Fibroblast of gingiva (primary cell): Measurements from ENCODE around the gene CATSPERB.
A peak's percentile ranks its signal among the peaks of the same experiment; 100 is the strongest.
"Not testable (repeated sequence)": the region's sequence is repeated elsewhere in the genome, so short reads cannot be mapped to it uniquely, and the experiment has no call there.

ENCODE experiments used
- DNase-seq: peaks from one replicate; pipeline ENCODE4 v3.0.0-alpha.2; 2011; ENCODE audit warnings: low read depth

Gene CATSPERB

GRCh38 chr14:91731986-91732385, at the start of gene CATSPERB:
TSS of gene CATSPERB (minus strand) at chr14:91732086. CDS start at chr14:91729479, 2,607 bp downstream.
- no peak for DNase-seq

GRCh38 chr14:91780452-91780851, 48.6 kb upstream of the CATSPERB start:
- DNase-seq: no peak

GRCh38 chr14:91778217-91778616, 46.3 kb upstream of the CATSPERB start:
- no peak for DNase-seq

GRCh38 chr14:91774140-91775096, 42.5 kb upstream of the CATSPERB start:
- no peak for DNase-seq

DNA sequence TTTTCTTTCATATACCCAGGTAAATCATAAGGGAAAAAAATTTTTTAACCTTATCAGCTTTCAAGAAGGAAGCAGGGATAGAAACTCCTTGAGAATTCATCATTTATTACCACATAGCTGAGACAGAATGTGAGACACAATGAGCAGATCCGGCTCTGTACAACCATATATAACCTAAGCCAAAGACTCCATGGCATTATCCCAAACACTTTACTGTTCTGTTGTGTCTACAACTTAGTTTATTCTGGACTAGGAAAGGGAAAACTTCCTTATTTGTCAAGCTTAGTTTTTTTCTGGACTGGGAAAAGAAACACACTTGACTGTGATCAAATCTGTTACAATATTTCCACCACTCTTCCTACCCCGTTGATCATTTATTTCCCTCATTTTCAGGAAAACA, 38.3 kb upstream of the CATSPERB start:
- no peak for DNase-seq

- DNase-seq: peak; percentile 30
Observed at GRCh38 chr14:91755570-91756295, 23.8 kb upstream of the CATSPERB start.

DNA sequence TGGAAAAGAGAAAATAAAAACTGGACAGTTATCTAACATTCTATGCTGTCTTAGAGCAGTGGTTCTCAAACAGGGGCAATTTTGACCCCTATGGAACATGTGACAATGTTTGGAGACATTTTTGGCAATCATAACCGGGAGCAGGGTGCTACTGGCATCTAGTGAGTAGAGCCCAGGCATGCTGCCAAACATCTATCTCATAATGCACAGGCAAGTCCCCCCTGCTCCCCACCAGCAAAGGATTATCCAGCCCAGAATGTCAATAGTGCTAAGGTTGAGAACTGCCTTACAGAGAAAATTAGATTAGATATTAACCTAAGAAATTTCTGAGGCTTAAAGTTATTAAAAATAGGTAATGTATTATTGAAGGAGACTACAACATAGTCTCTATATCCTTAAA, 22.9 kb upstream of the CATSPERB start:
- DNase-seq: no peak

GRCh38 chr14:91754185-91754584, 22.3 kb upstream of the CATSPERB start:
- DNase-seq: no peak

DNA sequence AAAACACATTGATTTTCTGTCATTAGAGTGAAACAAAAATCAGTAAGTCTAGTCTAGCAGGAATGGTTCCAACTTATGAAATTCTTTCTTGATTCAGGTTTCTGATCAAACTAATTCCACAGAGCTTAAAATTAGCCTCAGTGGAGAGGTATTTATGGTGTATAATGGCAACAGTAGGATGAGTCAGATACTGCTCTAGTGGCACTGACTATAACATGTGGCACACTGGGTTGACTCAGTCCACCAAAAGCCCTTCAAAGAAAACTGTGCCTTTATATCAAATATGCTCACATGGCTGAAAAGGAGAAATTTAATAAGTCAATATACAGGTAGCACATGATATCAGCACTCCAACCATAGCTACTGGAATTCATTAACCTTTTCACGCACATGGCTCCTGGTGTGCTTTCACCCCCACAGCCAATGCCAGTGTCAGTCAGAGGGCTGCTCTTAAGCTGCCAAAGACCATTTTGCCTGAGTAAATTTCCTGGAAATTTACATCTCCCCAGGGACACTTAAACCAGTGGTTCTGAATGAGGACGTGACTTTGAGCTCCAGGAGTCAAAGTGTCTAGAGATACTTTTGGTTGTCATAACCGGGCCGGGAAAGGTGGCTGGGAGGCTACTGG, 21.7 kb upstream of the CATSPERB start:
- no peak for DNase-seq

- no peak for DNase-seq
Observed at GRCh38 chr14:91752961-91753360, 21.1 kb upstream of the CATSPERB start.

GRCh38 chr14:91751719-91752118, 19.8 kb upstream of the CATSPERB start:
- DNase-seq: no peak

DNA sequence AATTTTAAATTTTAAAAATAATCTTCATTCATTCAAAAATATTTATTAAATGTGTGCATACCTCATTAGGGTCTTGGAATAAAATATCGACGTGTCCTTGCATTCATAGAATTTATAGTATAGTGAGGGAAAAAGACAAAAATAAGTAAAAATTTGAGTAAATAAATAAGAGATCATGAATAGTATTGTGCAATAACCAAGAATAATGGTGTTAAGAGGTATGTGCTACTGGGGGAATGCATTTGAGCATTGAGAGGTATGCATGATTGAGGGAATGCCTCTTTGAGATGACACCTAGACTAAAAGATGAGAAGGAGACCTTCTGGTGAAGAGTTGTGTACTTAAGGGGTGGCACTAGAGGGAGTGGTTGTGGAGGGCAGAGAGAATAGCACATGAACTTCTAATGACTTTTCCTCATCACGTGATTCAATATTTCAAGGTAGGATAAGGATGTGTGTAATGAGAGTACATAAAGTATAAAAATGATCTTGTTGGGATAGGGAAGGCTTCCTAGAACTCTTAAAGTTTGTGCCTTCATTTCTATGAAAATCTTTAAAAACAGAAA, 18.8 kb upstream of the CATSPERB start:
- DNase-seq: no peak

DNA sequence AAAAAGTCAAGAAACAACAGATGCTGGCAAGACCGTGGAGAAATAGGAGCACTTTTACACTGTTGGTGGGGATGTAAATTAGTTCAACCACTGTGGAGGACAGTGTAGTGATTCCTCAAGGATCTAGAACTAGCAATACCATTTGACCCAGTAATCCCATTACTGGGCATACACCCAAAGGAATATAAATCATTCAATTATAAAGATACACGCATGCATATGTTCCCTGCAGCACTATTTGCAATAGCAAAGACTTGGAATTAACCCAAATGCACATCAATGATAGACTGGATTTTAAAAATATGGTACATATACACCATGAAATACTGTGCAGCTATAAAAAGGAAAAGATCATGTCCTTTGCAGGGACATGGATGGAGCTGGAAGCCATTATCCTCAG, 18.0 kb upstream of the CATSPERB start:
- DNase-seq: no peak

DNA sequence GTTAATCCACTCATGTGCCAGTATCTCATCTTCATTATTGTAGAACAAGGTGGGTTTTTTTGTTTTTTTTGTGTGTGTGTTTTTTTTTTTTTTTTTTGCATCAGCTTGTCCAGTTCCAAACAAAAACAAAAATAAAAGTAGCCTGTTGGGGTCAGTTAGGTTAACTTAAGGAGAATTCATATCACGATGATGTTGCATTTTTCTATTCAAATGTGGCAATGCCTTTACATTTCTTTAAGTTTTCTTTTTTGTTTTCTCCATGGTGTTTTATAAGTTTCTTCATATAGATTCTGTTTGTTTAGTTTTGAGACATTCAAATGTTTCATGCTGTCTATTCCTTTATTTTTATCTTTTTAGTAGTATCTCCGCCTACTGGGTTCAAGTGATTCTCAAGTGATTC, 16.2 kb upstream of the CATSPERB start:
- no peak for DNase-seq

DNA sequence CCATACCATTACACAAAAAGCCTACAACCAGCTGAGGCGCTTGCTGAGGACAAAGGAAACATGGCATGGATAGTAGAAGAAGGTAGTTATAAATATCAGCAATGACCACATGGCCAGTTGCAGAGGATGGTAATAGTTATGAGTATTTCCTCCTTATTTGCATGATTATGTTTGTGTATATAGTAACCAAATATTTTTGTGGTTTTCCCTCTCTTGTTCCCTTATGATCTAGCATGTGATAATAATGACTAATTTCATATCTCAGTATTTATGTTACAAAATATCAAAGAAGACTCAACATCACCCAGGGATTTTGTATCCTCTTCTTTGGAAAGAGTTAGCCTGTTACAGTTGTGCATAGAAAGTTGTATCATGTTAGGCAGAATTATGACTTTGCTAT, 13.5 kb upstream of the CATSPERB start:
- peak; percentile 85 for DNase-seq

GRCh38 chr14:91744068-91744480, 12.2 kb upstream of the CATSPERB start:
- DNase-seq: peak; percentile 65

DNA sequence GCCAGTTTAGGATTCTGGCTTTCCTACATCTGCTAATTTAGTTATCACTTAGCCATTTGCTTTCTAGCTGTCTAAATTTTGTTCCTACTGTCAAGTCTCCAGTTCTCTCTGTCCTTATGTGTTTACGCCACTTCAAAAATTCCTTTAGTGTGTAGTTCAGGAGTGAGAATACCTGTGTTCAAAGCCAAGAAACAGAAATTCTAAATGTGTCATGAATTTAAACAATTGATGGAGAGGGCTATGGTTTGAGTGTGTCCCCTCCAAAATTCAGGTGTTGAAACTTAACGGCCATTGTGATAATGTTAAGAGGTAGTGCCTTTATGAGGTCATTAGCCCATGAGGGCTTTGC, 11.4 kb upstream of the CATSPERB start:
- DNase-seq: no peak

GRCh38 chr14:91742621-91743304, 10.9 kb upstream of the CATSPERB start:
- DNase-seq: no peak

- DNase-seq: not testable (repeated sequence)
Observed at GRCh38 chr14:91739867-91740266, 8.0 kb upstream of the CATSPERB start.

DNA sequence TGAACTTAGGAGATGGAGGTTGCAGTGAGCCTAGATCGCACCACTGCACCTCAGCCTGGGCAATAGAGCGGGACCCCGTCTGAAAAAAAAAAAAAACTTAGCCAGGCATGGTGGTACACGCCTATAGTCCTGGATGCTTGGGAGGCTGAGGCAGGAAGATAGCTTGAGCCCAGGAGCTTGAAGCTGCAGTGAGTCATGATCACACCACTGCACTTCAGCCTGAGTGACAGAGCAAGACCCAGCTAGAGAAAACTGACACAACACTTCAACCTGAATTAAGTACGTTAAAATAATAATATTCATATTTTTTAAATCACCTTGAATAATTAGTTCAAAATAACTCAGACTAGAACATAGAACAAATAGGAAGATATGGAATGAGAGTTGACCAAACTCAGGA, 5.7 kb upstream of the CATSPERB start:
- DNase-seq: no peak

DNA sequence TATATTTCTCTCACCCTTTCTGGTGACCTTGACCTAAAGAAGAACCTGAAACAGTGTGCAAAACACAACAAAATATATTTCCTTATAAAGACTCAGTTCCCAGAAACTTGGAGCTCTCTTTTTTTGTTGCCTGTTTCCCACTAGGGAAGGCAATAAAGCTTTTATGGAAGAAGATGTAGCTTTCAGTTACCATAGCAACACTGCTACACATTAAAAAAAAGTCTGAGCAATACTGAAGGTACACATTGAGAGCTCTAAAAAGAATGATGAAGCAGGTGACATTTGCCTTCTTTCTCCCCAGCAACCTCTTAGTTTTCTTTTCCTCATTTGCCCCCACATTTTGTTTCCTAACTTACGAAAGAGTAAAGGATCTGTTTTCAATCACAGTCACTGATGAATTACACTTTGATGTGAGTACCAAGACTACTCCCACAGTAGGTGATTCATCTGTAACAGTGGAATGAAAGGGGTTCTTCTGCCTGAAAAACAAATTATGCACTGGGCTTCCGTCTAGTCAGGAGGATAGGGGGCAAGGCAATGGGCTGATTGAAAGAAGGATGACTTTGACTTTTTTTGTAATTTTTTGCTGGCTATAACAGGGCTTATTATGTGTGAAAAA, 1.1 kb upstream of the CATSPERB start:
- DNase-seq: peak; percentile 63
